ENCODE measurements around the gene XXYLT1. TPM values are rescaled to one million over a fixed set of nuclear protein-coding genes. Genes with fewer than 3 reads are reported as not detected.

XXYLT1 gene
- total RNA-seq, 2 experiments from 2014 or later, result 17.2 to 19.6 TPM

DNA sequence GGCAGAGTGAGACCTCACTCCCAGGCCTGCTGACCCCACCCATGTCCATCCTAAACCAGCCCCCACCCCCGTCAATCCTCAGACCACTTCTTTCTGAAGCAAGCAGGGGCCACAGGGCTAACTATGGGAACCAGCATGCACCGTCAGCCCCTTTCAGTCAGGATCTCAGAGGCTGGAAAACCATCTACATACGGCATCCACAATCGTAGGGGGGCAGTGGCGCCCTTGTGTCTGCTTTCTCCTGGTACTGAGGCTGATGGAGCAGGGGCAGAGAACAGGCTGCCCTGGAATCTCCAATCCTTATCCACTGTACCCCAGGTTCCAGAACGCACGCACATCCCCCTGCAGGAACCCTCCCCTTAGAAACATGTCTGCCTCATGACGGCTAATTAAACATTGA is 56.6 kb downstream of the XXYLT1 start:
- Histone ChIP-seq H3K4me2 (ENCODE audit: low read length) (no peak overlapping the region), H3K9me3 (ENCODE audit: low read length) (no peaks in the 10 kb centered on the region), H4K20me1 (ENCODE audit: insufficient read depth, low read length) (no peaks in the 10 kb centered on the region), H2AFZ (ENCODE audit: low read length) (no peak overlapping the region), H3K27ac (ENCODE audit: low read depth, low read length, poor library complexity, severe bottlenecking) (no peak overlapping the region), H3K79me2 (ENCODE audit: insufficient read depth, low read depth, low read length) (0 out of 2 replicates have a peak, but pooled peaks cover 4% of the 10 kb centered on the region), H3K4me3 (ENCODE audit: low read depth, low read length, poor library complexity, severe bottlenecking) (no peak overlapping the region), H3K36me3 (ENCODE audit: insufficient read depth, low read length) (no peaks in the 10 kb centered on the region), H3K4me1 (ENCODE audit: insufficient read depth, low read length, poor library complexity, severe bottlenecking) (peaks cover 13% of the 10 kb centered on the region), H3K9me2 (ENCODE audit: insufficient read depth, low read length) (no peaks in the 10 kb centered on the region)
- ChIA-PET POLR2A (no interaction called here), CTCF (ENCODE audit: unreplicated experiment) (no interaction called here)
- intact Hi-C loops (cut with micrococcal nuclease; ENCODE audit: unreplicated experiment), result no loop called here
- DNase-seq (ENCODE audit: low spot score), result no peak
- TF ChIP-seq, protein P1, sequence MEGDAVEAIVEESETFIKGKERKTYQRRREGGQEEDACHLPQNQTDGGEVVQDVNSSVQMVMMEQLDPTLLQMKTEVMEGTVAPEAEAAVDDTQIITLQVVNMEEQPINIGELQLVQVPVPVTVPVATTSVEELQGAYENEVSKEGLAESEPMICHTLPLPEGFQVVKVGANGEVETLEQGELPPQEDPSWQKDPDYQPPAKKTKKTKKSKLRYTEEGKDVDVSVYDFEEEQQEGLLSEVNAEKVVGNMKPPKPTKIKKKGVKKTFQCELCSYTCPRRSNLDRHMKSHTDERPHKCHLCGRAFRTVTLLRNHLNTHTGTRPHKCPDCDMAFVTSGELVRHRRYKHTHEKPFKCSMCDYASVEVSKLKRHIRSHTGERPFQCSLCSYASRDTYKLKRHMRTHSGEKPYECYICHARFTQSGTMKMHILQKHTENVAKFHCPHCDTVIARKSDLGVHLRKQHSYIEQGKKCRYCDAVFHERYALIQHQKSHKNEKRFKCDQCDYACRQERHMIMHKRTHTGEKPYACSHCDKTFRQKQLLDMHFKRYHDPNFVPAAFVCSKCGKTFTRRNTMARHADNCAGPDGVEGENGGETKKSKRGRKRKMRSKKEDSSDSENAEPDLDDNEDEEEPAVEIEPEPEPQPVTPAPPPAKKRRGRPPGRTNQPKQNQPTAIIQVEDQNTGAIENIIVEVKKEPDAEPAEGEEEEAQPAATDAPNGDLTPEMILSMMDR (conservative IDR thresholded peaks at IDR 0.05; ENCODE audit: low read length), result no peak
- no peak for TF ChIP-seq EZH2phosphoT487 (IDR thresholded peaks at IDR 0.05; ENCODE audit: borderline replicate concordance, low read depth, low read length)
- BruUV-seq (replicated peaks), result no TSS peak

- Histone ChIP-seq H3K9me3 (ENCODE audit: low read length) (no peaks in the 10 kb centered on the region), H3K4me2 (ENCODE audit: low read length) (no peak overlapping the region), H4K20me1 (ENCODE audit: insufficient read depth, low read length) (no peaks in the 10 kb centered on the region), H2AFZ (ENCODE audit: low read length) (no peak overlapping the region), H3K79me2 (ENCODE audit: insufficient read depth, low read depth, low read length) (0 out of 2 replicates have a peak, but pooled peaks cover 4% of the 10 kb centered on the region), H3K4me3 (ENCODE audit: low read depth, low read length, poor library complexity, severe bottlenecking) (no peak overlapping the region), H3K4me1 (ENCODE audit: insufficient read depth, low read length, poor library complexity, severe bottlenecking) (peaks cover 19% of the 10 kb centered on the region), H3K36me3 (ENCODE audit: insufficient read depth, low read length) (no peaks in the 10 kb centered on the region), H3K9me2 (ENCODE audit: insufficient read depth, low read length) (no peaks in the 10 kb centered on the region), H3K27ac (ENCODE audit: low read depth, low read length, poor library complexity, severe bottlenecking) (no peak overlapping the region)
- POLR2A ChIA-PET, result interaction anchor here (0.6 to 1.1 kb wide), 3 partner anchors 8 to 344 kb away, joined by 3 read pairs; no protein-coding TSS in a partner anchor
- no peak for DNase-seq (ENCODE audit: low spot score)
- TF ChIP-seq, protein P1 (conservative IDR thresholded peaks at IDR 0.05; ENCODE audit: low read length), result no peak
- no peak for TF ChIP-seq EZH2phosphoT487 (IDR thresholded peaks at IDR 0.05; ENCODE audit: borderline replicate concordance, low read depth, low read length)
- BruUV-seq (replicated peaks), result no TSS peak
- CTCF ChIA-PET (ENCODE audit: unreplicated experiment), result no interaction called here
- intact Hi-C loops (cut with micrococcal nuclease; ENCODE audit: unreplicated experiment), result no loop called here
These were observed 57.2 kb downstream of the XXYLT1 start for GRCh38 chr3:195213639-195214315.

DNA sequence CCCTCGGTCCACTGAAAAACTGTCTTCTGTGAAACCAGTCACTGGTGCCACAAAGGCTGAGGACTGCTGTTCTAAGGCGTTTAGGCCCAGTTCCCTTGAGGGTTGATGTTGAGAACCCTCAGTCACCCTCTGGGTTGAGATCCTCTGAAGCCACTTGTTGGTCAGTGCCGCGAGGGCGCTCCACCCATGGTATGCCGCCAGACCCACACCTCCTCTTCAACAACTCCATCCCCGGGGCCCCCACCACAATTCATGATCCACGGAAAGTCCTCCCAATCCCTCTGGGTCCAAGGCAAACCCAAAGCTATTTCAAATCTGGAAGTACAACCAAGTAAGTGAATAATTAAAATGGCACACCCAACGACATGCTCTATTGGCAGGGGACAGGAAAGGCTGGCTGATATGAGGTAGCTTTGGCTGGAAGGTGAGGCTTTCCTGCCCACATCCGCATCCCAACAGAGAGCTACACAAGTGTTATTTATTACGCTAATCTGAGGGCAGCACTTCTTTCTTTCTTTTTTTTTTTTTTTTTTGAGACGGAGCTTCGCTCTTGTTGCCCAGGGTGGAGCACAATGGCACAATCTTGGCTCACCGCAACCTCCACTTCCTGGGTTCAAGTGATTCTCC is 58.1 kb downstream of the XXYLT1 start:
- no peak for TF ChIP-seq EZH2phosphoT487 (IDR thresholded peaks at IDR 0.05; ENCODE audit: borderline replicate concordance, low read depth, low read length)
- TF ChIP-seq, protein P1 (conservative IDR thresholded peaks at IDR 0.05; ENCODE audit: low read length), result no peak
- H3K9me3 ChIP-seq (ENCODE audit: low read length), result no peaks in the 10 kb centered on the region
- H2AFZ ChIP-seq (ENCODE audit: low read length), result no peak overlapping the region
- DNase-seq (ENCODE audit: low spot score), result no peak
- H3K4me2 ChIP-seq (ENCODE audit: low read length), result no peak overlapping the region
- no peak overlapping the region for H3K27ac ChIP-seq (ENCODE audit: low read depth, low read length, poor library complexity, severe bottlenecking)
- ChIA-PET POLR2A (interaction anchor here (0.6 to 1.1 kb wide), 4 partner anchors 8 to 343 kb away, joined by 3 read pairs; no protein-coding TSS in a partner anchor), CTCF (ENCODE audit: unreplicated experiment) (no interaction called here)
- peaks cover 29% of the 10 kb centered on the region for H3K4me1 ChIP-seq (ENCODE audit: insufficient read depth, low read length, poor library complexity, severe bottlenecking)
- no TSS peak for BruUV-seq (replicated peaks)
- 0 out of 2 replicates have a peak, but pooled peaks cover under 1% of the 10 kb centered on the region for H3K36me3 ChIP-seq (ENCODE audit: insufficient read depth, low read length)
- no peak overlapping the region for H3K4me3 ChIP-seq (ENCODE audit: low read depth, low read length, poor library complexity, severe bottlenecking)
- no peaks in the 10 kb centered on the region for H3K9me2 ChIP-seq (ENCODE audit: insufficient read depth, low read length)
- H3K79me2 ChIP-seq (ENCODE audit: insufficient read depth, low read depth, low read length), result 0 out of 2 replicates have a peak, but pooled peaks cover 4% of the 10 kb centered on the region
- intact Hi-C loops (cut with micrococcal nuclease; ENCODE audit: unreplicated experiment), result no loop called here
- no peaks in the 10 kb centered on the region for H4K20me1 ChIP-seq (ENCODE audit: insufficient read depth, low read length)

Data from OCI-LY7 (cell line).